Measurements from ENCODE around the gene CES4A.

CES4A gene

GRCh38 chr16:67055712-67056487 is 67.5 kb downstream of the CES4A start:
- H3K9me3 ChIP-seq (ENCODE audit: control insufficient read depth, low read length) = no peaks in the 10 kb centered on the region
- TF ChIP-seq CTCF (IDR thresholded peaks at IDR 0.05) = no peak
- H3K27me3 ChIP-seq (ENCODE audit: control insufficient read depth, insufficient read depth, low read length) = no peaks in the 10 kb centered on the region
- H3K4me1 ChIP-seq = peaks cover 25% of the 10 kb centered on the region
- no peaks in the 10 kb centered on the region for H3K36me3 ChIP-seq (ENCODE audit: control insufficient read depth, insufficient read depth, low read length)
- H3K9ac ChIP-seq = no peak overlapping the region
- H3K4me3 ChIP-seq (ENCODE audit: low read depth, low read length) = no peak overlapping the region
- peak overlapping the region; percentile 13 for H3K27ac ChIP-seq
- H3K79me2 ChIP-seq = peaks cover 45% of the 10 kb centered on the region
- H2AFZ ChIP-seq = no peak overlapping the region
- H3K4me2 ChIP-seq (ENCODE audit: low read length) = no peak overlapping the region

Data from parathyroid adenoma (tissue), 2 donors.